ENCODE data around the gene CNTNAP4. TPM values are rescaled to one million over a fixed set of nuclear protein-coding genes. Genes with fewer than 3 reads are reported as not detected.

The CNTNAP4 gene
- total and polyA plus RNA-seq, 4 donors = 0.06 to 0.09 TPM; not detected in 2

- TF ChIP-seq FOXA1 (IDR thresholded peaks at IDR 0.05) (no peak), NR2F2 (IDR thresholded peaks at IDR 0.05) (no peak), RAD21 (IDR thresholded peaks at IDR 0.05) (no peak), EGR1 (IDR thresholded peaks at IDR 0.05; ENCODE audit: low read depth in 2 of 2) (no peak), SP1 (IDR thresholded peaks at IDR 0.05) (no peak), RXRA (IDR thresholded peaks at IDR 0.05) (no peak), REST (IDR thresholded peaks at IDR 0.05) (no peak), YY1 (IDR thresholded peaks at IDR 0.05) (no peak), ATF3 (IDR thresholded peaks at IDR 0.05) (no peak), TAF1 (conservative IDR thresholded peaks at IDR 0.05) (no peak)
- Histone ChIP-seq H3K36me3 (ENCODE audit: control insufficient read depth in 4 of 4, insufficient read depth in 3 of 4, low read depth in 1 of 4, low read length in 3 of 4) (no peaks in the 10 kb centered on the region), H3K27ac (ENCODE audit: low read depth in 1 of 2, low read length in 2 of 2) (no peak overlapping the region), H3K9me3 (ENCODE audit: control insufficient read depth in 4 of 4, low read length in 3 of 4) (no peaks in the 10 kb centered on the region), H3K9ac (ENCODE audit: low read depth in 1 of 2, low read length in 2 of 2) (no peak overlapping the region), H3K4me1 (ENCODE audit: control insufficient read depth in 4 of 4, insufficient read depth in 4 of 4, low read length in 3 of 4) (no peaks in the 10 kb centered on the region), H3K27me3 (ENCODE audit: control insufficient read depth in 4 of 4, insufficient read depth in 4 of 4, low read length in 3 of 4) (no peaks in the 10 kb centered on the region), H3K4me3 (ENCODE audit: low read depth in 1 of 3, low read length in 3 of 3) (no peak overlapping the region)
- DNase-seq (ENCODE audit: low spot score) = no peak
- 80% methylated on average over 5 of the region's 5 CpGs for WGBS
Observed at GRCh38 chr16:76351441-76351840, 74.2 kb downstream of the CNTNAP4 start.

GRCh38 chr16:76360404-76360803, 83.2 kb downstream of the CNTNAP4 start:
- 77% methylated on average over 1 of the region's 1 CpG for WGBS
- H3K36me3 ChIP-seq (ENCODE audit: control insufficient read depth in 4 of 4, insufficient read depth in 3 of 4, low read depth in 1 of 4, low read length in 3 of 4) = no peaks in the 10 kb centered on the region
- H3K27me3 ChIP-seq (ENCODE audit: control insufficient read depth in 4 of 4, insufficient read depth in 4 of 4, low read length in 3 of 4) = no peaks in the 10 kb centered on the region
- no peak overlapping the region for H3K27ac ChIP-seq (ENCODE audit: low read depth in 1 of 2, low read length in 2 of 2)
- H3K4me3 ChIP-seq (ENCODE audit: low read depth in 1 of 3, low read length in 3 of 3) = no peak overlapping the region
- DNase-seq (ENCODE audit: low spot score) = no peak
- H3K4me1 ChIP-seq (ENCODE audit: control insufficient read depth in 4 of 4, insufficient read depth in 4 of 4, low read length in 3 of 4) = no peaks in the 10 kb centered on the region
- no peak overlapping the region for H3K9ac ChIP-seq (ENCODE audit: low read depth in 1 of 2, low read length in 2 of 2)
- H3K9me3 ChIP-seq (ENCODE audit: control insufficient read depth in 4 of 4, low read length in 3 of 4) = no peaks in the 10 kb centered on the region
- TF ChIP-seq ZBTB33 (IDR thresholded peaks at IDR 0.05) (no peak), RAD21 (IDR thresholded peaks at IDR 0.05) (no peak)

GRCh38 chr16:76370344-76370743, 93.1 kb downstream of the CNTNAP4 start:
- H3K27ac ChIP-seq (ENCODE audit: low read depth in 1 of 2, low read length in 2 of 2) = no peak overlapping the region
- H3K36me3 ChIP-seq (ENCODE audit: control insufficient read depth in 4 of 4, insufficient read depth in 3 of 4, low read depth in 1 of 4, low read length in 3 of 4) = no peaks in the 10 kb centered on the region
- H3K27me3 ChIP-seq (ENCODE audit: control insufficient read depth in 4 of 4, insufficient read depth in 4 of 4, low read length in 3 of 4) = no peaks in the 10 kb centered on the region
- 36% methylated on average over 4 of the region's 4 CpGs for WGBS
- no peak for DNase-seq (ENCODE audit: low spot score)
- TF ChIP-seq SP1 (IDR thresholded peaks at IDR 0.05) = no peak
- no peak overlapping the region for H3K4me3 ChIP-seq (ENCODE audit: low read depth in 1 of 3, low read length in 3 of 3)
- H3K4me1 ChIP-seq (ENCODE audit: control insufficient read depth in 4 of 4, insufficient read depth in 4 of 4, low read length in 3 of 4) = no peaks in the 10 kb centered on the region
- no peaks in the 10 kb centered on the region for H3K9me3 ChIP-seq (ENCODE audit: control insufficient read depth in 4 of 4, low read length in 3 of 4)
- H3K9ac ChIP-seq (ENCODE audit: low read depth in 1 of 2, low read length in 2 of 2) = no peak overlapping the region

Data from liver (tissue), 9 donors.